ENCODE results near the gene NR3C1.
"Not testable (repeated sequence)": the region's sequence is repeated elsewhere in the genome, so short reads cannot be mapped to it uniquely, and the experiment has no call there.

NR3C1 gene

GRCh38 chr5:143329843-143330242 lies 73.6 kb downstream of the NR3C1 start:
- no peak for DNase-seq

DNA sequence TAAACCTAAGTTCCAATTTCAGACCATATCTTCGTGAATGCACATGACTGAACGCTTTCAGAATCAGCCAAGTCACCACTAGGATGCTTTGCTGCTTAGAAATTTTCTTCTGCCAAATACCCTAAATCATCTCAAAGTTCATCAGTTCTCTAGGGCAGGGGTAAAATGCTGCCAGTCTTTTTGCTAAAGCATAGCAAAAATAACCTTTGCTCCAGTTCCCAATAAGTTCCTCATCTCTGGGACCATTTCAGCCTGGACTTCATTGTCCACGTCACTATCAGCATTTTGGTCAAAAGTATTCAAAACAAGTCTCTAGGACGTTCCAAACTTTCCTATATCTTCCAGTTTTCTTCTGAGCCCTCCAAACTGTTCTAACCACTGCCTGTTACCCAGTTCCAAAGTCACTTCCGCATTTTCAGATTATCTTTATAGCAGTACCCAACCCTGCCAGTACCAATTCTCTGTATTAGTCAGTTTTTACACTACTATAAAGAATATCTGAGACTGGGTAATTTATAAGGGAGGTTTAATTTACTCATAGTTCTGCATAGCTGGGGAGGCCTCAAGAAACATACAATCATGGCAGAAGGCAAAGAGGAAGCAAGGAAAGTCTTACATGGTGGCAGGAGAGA lies 74.8 kb downstream of the NR3C1 start:
- DNase-seq: no peak

DNA sequence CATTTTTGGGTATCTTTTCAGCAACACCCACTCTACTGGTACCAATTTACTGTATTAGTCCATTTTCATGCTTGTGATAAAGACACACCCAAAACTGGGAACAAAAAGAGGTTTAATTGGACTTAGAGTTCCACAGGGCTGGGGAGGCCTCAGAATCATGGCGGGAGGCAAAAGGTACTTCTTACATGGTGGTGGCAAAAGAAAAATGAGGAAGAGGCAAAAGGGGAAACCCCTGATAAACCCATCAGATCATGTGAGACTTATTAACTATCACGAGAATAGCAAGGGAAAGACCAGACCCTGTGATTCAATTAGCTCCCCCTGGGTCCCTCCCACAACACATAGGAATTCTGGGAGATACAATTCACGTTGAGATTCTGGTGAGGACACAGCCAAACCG lies 78.4 kb downstream of the NR3C1 start:
- not testable (repeated sequence) for DNase-seq

GRCh38 chr5:143322931-143323630 lies 80.4 kb downstream of the NR3C1 start:
- not testable (repeated sequence) for DNase-seq

- DNase-seq: no peak
Observed at GRCh38 chr5:143322176-143322575, 81.3 kb downstream of the NR3C1 start.

DNA sequence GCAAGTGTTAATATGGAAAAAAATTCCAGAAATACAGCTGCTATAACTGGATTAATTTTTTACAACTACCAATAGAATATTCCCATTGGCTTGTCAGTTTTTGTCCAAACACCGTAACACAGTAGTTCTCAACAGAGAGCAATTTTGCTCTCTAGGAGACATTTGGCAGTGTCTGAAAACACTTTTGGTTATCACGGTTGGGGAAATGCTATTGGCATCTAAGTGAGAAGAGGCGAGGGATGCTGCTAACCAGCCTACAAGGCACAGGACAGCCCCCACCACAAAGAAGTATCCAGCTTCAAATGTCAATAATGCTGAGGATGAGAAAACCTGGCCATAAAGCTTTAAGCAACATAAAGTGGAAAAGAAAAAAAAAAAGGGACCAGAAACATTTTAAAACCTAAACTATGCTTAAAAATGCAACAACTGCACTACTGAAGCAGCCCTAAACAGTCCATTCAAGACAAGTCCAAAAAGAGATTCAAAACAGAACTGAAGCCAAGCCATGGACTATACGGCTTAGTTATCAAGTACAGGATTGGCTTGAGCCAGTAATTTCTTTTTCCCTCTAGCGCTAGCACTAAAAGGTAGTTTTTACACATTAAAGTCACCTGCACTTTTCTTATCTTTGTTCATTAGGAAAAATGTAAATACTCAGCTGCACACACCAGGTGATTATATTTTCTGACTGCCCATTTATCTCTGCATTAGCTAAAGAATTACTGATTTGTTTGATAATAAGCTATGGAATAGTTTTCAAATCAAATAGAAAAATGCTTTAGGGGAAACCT lies 83.9 kb downstream of the NR3C1 start:
- DNase-seq: no peak

GRCh38 chr5:143318833-143319232 lies 84.7 kb downstream of the NR3C1 start:
- no peak for DNase-seq

DNA sequence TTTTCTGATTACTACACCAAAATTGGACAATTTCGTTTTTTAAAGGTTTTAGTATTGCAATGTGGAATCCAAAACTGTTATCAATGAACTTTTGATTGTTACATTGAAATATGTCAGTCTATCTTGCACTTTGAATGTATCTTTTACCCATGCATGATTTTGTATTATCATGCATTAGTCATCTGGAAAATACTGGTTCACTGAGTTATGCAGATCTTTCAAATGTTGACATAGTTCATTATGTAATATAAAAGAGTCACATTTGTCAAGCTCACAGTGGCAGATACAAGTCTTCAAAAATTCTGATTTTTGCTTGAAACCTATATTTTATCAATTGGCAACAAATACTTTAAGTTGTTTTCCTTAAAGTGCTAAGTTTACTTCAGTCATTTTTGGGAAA lies 85.2 kb downstream of the NR3C1 start:
- no peak for DNase-seq

DNA sequence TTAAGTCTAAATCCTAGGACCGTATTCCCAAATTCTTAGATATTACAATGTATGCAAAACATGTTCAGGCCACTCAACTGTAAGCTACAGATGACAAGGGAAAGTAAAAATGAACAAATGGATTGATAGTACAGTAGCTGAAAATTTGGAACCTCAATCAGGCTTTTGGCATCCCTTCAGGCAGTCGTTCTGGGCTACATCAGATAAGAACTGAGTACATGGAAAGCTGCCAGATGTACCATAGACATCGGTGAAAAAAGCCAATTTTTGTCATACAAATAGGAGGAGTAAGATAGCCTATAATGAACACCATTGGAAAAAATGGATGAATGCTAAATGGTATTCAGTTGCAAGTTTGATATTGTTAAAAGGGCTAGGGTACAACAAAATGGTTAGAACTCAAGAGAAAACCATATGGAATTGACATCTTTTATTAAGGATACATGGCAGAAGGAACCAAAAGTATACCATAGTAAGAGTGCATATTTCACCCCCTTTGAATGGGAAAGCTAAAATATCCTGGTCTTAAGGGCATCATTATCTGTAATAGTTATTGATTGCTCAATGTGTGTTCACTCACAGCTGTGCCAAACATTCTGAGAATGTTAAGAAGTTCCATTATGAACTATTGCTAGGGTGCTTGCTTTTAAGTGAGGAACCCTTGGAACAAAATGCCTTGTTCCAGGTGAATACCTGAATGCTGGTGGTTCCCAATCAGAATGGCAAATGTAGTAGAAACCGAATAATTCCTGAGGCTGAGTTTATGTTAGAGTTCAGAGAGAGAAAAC lies 86.4 kb downstream of the NR3C1 start:
- DNase-seq: no peak

DNA sequence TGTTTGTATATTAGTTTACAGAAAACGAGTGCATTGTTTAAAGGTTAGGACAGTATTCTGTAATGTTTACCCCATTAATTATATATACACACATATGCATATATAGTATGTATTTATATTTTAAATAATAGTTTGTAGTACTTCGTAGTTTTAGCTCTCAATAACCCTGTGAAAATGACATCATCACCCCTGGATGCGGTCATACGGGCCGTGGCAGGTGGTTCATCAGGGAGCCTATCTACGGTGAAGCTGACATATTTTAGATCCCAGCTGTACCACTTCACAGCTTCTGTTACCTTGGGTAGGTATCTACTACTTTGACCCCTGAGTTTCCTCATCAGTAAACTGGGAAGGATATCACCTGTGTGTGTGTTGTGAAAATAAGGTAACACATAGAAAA lies 87.1 kb downstream of the NR3C1 start:
- no peak for DNase-seq

GRCh38 chr5:143315929-143316328 lies 87.6 kb downstream of the NR3C1 start:
- DNase-seq: no peak

GRCh38 chr5:143315214-143315613 lies 88.3 kb downstream of the NR3C1 start:
- DNase-seq: no peak

GRCh38 chr5:143314659-143315058 lies 88.8 kb downstream of the NR3C1 start:
- DNase-seq: no peak

DNA sequence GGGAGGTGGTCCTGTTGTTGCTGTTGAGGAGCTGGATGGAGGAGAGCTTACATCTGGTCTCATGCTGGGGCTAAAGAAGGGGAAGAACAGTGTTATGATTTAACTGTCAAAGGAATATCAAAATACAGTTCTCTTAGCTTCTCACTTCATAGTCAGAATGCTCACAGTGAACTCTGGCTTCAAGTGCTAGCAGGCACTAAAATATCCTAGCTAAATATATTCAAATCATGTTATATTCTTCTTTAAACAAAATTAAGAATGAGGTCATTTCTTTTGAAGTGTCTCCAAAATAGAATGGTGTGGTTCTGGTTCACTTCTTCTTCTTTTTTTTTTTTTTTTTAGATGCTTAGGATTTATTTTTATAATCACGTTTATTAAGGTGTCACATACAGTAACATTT lies 89.4 kb downstream of the NR3C1 start:
- no peak for DNase-seq

DNA sequence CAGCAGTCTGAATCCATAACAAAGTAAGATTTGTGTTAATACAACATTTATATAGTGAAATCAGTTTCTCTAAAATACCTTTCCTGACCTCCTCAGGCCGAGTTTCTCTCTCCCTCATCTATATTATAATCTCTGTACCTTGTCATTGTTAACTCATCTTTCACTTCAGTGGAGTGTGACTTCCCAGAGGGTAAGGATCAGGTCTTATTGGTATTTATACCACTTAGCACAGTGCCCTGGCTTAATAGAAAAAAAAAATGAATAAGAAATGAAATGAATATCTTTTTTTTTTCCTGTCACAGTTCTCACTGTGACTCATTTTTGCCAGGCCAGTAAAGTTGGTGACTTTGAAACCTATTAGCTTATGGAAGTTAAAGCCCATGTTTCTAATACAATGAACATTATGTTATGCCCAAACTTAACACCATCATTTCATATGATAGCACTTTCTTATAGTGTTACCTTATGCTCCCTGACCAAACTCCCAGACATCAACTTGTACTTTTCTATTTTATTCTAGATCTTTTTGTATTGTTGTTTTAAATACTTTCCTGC lies 90.1 kb downstream of the NR3C1 start:
- peak; percentile 15 for DNase-seq

- DNase-seq: no peak
Observed at GRCh38 chr5:143312822-143313221, 90.7 kb downstream of the NR3C1 start.

GRCh38 chr5:143311955-143312354 lies 91.5 kb downstream of the NR3C1 start:
- no peak for DNase-seq

GRCh38 chr5:143311428-143311827 lies 92.1 kb downstream of the NR3C1 start:
- no peak for DNase-seq

- DNase-seq: peak; percentile 13
Observed at GRCh38 chr5:143309661-143310431, 93.6 kb downstream of the NR3C1 start.

DNA sequence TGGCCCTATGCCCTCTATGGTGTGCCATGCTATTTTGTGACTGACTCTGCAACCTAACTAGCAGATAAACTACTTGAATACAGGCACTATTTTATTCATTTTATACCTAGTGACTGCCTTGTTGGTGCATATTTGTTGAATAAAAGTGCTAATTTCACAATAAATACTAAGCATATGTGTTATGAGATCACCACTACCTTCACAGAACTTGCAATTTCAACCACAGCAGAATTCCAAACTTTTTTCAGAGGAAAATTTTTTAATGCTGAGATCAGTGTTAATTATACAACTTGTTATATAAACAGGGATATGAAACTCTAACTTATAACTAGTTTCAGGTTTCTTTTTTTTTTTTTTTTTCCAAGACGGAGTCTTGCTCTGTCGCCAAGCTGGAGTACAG lies 94.8 kb downstream of the NR3C1 start:
- DNase-seq: no peak

DNA sequence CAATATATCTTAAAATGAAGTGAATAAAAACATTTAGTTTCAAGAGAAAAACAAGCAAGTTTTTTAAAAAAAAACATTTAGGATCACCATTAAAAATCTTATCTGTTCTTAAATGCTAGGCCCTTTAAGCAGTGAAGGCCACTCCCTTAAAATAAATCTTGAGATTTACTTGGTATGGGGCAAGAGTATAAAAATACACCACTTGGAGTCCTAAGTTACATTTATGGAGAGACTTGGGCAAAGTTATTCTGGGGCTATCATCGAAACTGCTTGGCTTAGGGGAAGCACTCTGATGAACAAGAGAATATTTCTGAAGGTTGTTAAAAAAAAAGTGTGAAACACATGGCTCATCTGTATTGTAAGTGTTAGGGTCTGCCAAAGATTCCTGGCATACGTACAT lies 97.4 kb downstream of the NR3C1 start:
- no peak for DNase-seq

DNA sequence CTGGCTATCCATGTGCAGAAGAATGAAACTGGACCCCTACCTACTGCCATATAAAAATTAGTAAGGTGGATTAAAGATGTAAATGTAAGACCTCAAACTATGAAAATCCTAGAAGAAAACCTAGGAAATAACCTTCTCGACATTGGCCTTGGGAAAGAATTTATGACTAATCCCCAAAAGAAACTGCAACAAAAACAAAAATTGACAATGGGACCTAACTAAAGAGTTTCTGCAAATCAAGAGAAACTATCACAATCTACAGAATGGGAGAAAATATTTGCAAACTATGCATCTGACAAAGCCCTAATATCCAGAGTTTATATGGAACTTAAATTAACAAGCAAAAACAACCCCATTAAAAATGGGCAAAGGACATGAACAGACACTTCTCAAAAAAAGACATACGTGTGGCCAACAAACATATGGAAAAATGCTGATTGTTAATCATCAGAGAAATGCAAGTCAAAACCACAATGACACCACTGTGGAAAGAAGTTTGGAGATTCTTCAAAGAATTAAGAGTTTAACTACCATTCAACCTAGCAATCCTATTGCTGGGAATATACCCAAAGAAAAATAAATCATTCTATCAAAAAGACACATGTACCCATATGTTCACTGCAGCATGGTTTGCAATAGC lies 98.5 kb downstream of the NR3C1 start:
- DNase-seq: no peak

All from activated CD4-positive, alpha-beta T cell treated with anti-CD3 and anti-CD28 coated beads, Interleukin-2, Interleukin-6, amounts not matched to agents 100 ng/mL and 50 ng/mL, durations not matched to agents 16 hours and 8 hours (primary cell).